C4-2B (cell line): ENCODE measurements around the gene BCL11B.

ENCODE experiments used
- CTCF ChIP-seq: fragments of 450-650 bp; conservative IDR thresholded peaks from 2 replicates; pipeline ENCODE4 v1.5.1; 2017; ENCODE audit warnings: mild to moderate bottlenecking
- ZFX ChIP-seq: fragments of 450-650 bp; IDR thresholded peaks from 2 replicates; pipeline ENCODE4 v1.6.1; 2017

DNA sequence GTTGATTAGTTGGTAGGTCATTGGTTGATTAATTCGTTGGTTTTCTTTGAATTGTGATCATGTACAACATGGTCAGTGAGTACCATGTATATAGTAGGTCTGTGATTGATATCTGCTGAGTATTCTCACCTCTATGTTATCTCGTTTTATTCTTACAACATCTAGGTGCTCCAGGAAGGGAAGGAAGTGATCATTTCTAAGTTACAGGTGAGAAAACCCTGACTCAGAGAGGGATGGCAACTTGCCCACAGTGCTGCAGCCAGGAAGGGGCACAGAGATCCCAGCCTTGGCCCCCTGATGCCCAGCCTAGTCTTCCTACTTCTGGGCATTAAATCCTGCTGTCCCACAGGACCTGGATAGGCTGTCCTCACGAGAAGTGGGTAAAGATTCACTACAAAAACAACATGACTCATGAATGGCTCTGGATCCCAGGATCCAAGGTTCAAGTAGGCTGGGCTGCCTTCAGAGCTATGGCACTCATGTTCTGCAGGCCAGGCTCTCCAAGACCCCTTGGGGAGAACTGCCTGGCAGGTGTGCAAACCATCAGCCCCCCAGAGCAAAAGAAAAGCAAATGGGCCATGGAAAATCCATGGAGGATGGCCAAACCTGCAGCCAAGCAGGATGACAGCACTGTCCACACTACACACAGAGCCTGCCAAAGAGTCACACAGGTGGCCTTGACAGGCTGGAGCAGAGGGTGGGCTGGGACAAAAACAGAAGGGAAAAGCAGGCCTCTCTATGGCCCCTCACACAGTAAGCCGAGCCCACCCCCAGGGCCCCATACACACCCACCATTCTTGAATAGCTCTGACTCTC, 146.2 kb downstream of the BCL11B start:
- TF ChIP-seq CTCF (no peak), ZFX (no peak)
